SH-SY5Y (cell line): ENCODE data around the gene IP6K2.

Source experiments
- GATA2 ChIP-seq: IDR thresholded peaks from 2 replicates; pipeline ENCODE4 v1.6.1; 2011; ENCODE audit warnings: mild to moderate bottlenecking, low read depth, low read length
- GATA3 ChIP-seq: IDR thresholded peaks from 2 replicates; pipeline ENCODE4 v1.6.1; 2011; ENCODE audit warnings: low read depth, mild to moderate bottlenecking, low read length, moderate library complexity

GRCh38 chr3:48696601-48697000 lies 20.4 kb downstream of the IP6K2 start:
- TF ChIP-seq GATA3 = no peak
- no peak for TF ChIP-seq GATA2
